SJSA1 (cell line): ENCODE measurements around the gene ACD. TPM values are rescaled to one million over a fixed set of nuclear protein-coding genes. Genes with fewer than 3 reads are reported as not detected.
"Not testable (repeated sequence)": the region's sequence is repeated elsewhere in the genome, so short reads cannot be mapped to it uniquely, and the experiment has no call there.

Experiments
- DNase-seq, 2 experiments: peaks; one replicate each; pipeline ENCODE4 v3.0.0-alpha.2; 2015 to 2020; ENCODE audit warnings: low spot score in 2 of 2, low read depth in 1 of 2
- H3K27ac ChIP-seq: fragments of 250-450 bp; sonication (Bioruptor Pico); 2 replicates; pipeline ENCODE4 v1.5.1; 2020; ENCODE audit warnings: mild to moderate bottlenecking, moderate library complexity
- H3K27me3 ChIP-seq: fragments of 250-450 bp; sonication (Bioruptor Pico); replicated peaks from 2 replicates; pipeline ENCODE4 v1.5.1; 2020; ENCODE audit warnings: mild to moderate bottlenecking, moderate library complexity
- H3K36me3 ChIP-seq: fragments of 250-450 bp; sonication (Bioruptor Pico); 2 replicates; pipeline ENCODE4 v1.5.1; 2020; ENCODE audit warnings: mild to moderate bottlenecking
- H3K4me1 ChIP-seq: fragments of 250-450 bp; sonication (Bioruptor Pico); replicated peaks from 2 replicates; pipeline ENCODE4 v1.6.1; 2021; ENCODE audit warnings: mild to moderate bottlenecking
- H3K4me3 ChIP-seq: fragments of 250-450 bp; sonication (Bioruptor Pico); 2 replicates; pipeline ENCODE4 v1.5.1; 2020; ENCODE audit warnings: mild to moderate bottlenecking
- H3K9me3 ChIP-seq: fragments of 250-450 bp; sonication (Bioruptor Pico); replicated peaks from 2 replicates; pipeline ENCODE4 v1.5.1; 2020; ENCODE audit warnings: mild to moderate bottlenecking
- total RNA-seq: library from RNA; depleted of rRNA; stranded (reverse); fragments of >200 nt; shearing (Covaris generic); gene quantifications from 2 replicates; pipeline ENCODE4 v1.2.3, GENCODE V29; 2014; rRNA removed

The ACD gene
- total RNA-seq, result 22.6 and 33.0 TPM in 2 replicates

DNA sequence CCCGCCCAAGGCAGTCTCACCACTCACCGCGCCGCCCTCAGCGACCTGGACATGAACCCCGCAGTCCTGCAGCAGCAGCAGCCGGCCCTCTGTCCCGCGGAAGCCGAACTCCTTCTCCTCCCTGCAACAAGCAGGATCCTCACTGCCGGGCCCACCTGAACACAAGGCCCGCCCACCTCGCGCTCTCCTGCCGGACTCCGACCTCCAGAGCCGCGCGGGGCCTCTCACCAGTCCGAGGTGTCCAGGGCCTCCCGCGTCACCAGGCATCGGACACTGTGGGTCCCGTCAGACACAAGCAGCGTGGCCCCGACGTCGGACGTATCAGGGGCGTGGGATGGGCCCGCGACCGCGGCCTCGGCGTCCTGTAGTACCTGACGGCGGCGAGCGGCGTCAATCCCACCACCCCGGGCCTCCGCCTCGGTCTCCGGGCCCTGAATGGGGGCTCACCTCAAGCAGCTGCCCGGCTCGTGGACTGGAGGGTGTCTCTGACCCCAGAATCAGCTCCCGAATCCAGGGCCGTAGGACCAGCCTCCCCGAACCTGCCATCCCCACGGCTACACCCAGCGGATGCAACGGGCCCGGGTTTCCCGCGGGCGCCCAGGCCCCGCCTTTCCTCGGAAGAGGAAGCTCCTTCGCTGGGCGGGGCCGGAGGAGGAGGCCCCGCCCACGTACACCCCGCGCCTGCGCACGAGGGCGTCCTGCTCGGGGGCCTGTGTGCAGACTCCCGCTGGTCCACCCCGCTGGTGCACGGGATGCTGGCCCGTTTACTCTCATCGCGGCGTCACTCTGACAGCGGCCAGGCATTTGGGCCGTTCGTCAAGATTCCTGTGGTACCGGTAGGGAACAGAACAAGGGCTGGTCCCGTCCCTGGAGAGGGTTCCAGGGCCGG, at the start of gene ACD:
ACD (minus strand) TSS at position 586 of the 889 bp plus-strand sequence; CDS start at position 546, 40 bp downstream.
- Histone ChIP-seq H3K27ac (peak within 1 kb of the TSS; percentile 31), H3K4me3 (peak within 1 kb of the TSS; percentile 77), H3K36me3 (peaks cover 46% of the 10 kb centered on the region), H3K27me3 (no peaks in the 10 kb centered on the region), H3K4me1 (peaks cover 28% of the 10 kb centered on the region), H3K9me3 (no peaks in the 10 kb centered on the region; the same call in 1 of the 2 replicates)
- DNase-seq, result peak; percentile 90 to 98

DNA sequence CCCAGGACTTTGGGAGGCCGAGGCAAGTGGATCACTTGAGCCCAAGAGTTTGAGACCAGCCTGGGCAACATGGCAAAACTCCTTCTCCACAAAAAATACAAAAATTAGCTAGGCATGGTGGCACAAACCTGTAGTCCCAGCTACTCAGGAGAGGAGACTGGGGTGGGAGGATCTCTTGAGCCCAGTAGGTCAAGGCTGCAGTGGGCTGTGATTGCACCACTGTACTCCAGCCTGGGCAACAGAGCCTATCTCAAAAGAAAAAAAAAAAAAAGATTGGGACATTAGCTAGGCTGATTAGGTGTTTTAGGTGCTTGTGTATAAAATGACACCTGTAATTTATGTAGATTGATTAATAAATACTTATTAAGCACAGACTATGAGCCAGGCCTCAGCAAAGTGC, 49.0 kb upstream of the ACD start:
- Histone ChIP-seq H3K4me1 (no peaks in the 10 kb centered on the region), H3K9me3 (no peaks in the 10 kb centered on the region), H3K27ac (no peak overlapping the region), H3K4me3 (no peak overlapping the region), H3K36me3 (0 out of 2 replicates have a peak, but pooled peaks cover 2% of the 10 kb centered on the region), H3K27me3 (no peaks in the 10 kb centered on the region)
- DNase-seq, result no peak

DNA sequence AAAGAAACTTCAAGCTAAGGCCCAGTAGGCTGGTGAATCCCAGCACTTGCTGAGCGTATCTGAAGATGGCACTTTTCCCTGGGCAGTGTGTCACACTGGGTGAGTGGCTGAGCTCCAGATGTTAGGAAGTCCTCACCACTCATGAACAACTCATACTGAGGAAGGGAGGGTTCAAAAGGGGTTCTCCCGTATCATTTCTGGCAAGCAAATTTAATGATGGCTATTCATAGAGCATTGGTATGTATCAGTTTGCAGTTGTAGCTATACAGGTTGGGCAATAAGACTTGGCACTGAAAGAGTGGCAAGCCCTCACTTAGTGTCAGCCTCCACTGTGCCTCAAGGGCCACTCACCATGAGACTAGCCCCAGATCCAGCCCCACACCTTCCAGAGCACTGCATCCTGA, 48.3 kb upstream of the ACD start:
- no peak overlapping the region for H3K27ac ChIP-seq
- no peaks in the 10 kb centered on the region for H3K27me3 ChIP-seq

DNA sequence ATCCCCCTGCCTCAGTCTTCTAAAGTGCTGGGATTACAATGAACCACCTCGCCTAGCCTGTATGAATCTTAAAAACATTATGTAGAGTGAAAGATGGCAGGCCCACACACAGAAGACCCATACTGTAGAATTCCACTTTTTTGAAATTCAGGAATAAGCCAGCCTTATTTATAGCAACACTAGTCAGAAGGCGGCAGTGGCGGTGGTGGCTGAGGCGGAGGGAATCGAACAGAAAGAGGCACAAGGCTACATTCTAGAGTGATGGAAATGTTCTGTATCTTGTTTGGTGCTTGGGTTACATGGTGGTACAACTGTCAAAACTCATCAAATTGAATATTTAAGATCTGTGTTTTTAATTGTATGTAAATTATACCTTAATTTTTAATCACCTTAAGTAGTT, 47.7 kb upstream of the ACD start:
- Histone ChIP-seq H3K27me3 (no peaks in the 10 kb centered on the region), H3K27ac (no peak overlapping the region), H3K4me3 (no peak overlapping the region), H3K36me3 (0 out of 2 replicates have a peak, but pooled peaks cover 2% of the 10 kb centered on the region), H3K4me1 (no peaks in the 10 kb centered on the region), H3K9me3 (no peaks in the 10 kb centered on the region)
- no peak for DNase-seq

More for the DNA sequence above, 48.3 kb upstream of the ACD start:
- Histone ChIP-seq H3K4me1 (no peaks in the 10 kb centered on the region), H3K9me3 (no peaks in the 10 kb centered on the region), H3K36me3 (0 out of 2 replicates have a peak, but pooled peaks cover 2% of the 10 kb centered on the region), H3K4me3 (no peak overlapping the region)
- no peak for DNase-seq

DNA sequence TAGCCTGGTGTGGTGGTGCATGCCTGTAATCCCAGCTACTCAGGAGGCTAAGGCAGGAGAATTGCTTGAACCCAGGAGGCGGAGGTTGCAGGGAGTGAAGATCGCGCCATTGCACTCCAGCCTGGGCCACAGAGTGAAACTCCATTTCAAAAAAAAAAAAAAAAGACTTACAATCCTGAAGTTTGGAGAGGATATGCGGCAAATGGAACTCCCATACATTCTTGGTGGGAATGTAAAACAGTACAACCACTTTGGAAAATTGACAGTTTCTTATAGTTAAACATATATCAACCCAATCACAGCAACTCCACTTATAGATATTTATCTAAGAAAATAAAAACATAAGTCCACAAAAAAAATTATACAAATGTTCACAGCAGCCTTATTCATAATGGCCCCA, 47.1 kb upstream of the ACD start:
- H3K4me3 ChIP-seq, result no peak overlapping the region
- no peaks in the 10 kb centered on the region for H3K9me3 ChIP-seq
- H3K27ac ChIP-seq, result no peak overlapping the region
- no peaks in the 10 kb centered on the region for H3K4me1 ChIP-seq
- DNase-seq, result no peak
- H3K36me3 ChIP-seq, result 0 out of 2 replicates have a peak, but pooled peaks cover 2% of the 10 kb centered on the region
- no peaks in the 10 kb centered on the region for H3K27me3 ChIP-seq

DNA sequence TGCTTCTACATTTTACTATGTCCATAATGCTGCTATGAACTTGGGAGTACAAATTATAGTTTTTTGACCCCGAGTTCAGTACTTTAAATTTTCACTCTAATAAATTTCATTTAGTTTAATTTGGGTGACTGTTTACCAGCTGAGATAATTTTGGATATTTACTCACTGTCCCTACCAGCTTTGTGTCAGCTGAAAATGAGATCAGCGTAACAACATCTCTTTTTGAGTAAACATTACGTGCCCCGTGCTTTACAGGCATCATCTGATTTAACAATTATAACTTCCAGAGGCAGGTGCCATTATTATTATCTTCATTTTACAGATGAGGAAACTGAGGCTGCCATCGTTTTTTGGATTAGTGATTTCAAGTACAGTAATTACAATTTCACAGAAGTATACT, 44.0 kb upstream of the ACD start:
- Histone ChIP-seq H3K4me1 (no peaks in the 10 kb centered on the region), H3K9me3 (peaks cover 8% of the 10 kb centered on the region), H3K4me3 (no peak overlapping the region), H3K36me3 (peaks cover 3% of the 10 kb centered on the region; the same call in 1 of the 2 replicates), H3K27ac (no peak overlapping the region), H3K27me3 (no peaks in the 10 kb centered on the region)
- no peak for DNase-seq

DNA sequence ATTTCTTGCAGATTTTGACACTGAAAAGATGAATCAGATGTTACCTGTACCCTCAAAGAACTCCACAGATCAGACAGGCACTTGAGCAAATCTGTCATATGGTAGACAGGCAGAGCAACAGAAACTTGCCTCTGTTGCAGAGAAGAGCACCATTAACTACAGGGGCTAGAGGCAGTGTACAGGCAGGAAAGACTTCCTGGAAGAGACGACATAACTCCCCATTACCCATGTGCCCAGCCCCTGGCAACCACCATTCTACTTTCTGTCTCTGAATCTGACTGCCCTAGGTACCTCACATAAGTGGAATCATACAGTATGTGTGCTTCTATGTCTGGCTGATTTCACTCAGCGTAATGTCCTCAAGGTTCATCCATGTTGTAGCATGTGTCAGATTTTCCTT, 43.6 kb upstream of the ACD start:
- Histone ChIP-seq H3K27ac (no peak overlapping the region), H3K36me3 (peaks cover 7% of the 10 kb centered on the region; the same call in 1 of the 2 replicates), H3K27me3 (no peaks in the 10 kb centered on the region), H3K4me1 (no peaks in the 10 kb centered on the region), H3K4me3 (no peak overlapping the region), H3K9me3 (peaks cover 12% of the 10 kb centered on the region)
- DNase-seq, result no peak

DNA sequence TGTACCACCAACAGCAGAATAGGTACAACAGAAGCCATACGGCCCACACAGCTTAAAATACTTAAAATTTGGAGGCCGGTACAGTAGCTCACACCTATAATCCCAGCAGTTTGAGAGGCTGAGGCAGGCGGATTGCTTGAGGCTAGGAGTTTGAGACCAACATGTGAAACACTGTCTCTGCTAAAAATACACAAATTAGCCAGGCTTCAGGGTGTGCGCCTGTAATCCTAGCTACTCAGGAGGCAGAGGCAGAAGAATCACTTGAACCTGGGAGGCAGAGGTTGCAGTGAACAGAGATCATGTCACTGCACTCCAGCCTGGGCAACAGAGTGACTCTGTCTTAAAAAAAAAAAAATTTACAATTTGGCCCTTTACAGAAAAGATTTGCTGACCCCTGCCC, 42.1 kb upstream of the ACD start:
- H3K27me3 ChIP-seq, result no peaks in the 10 kb centered on the region
- peaks cover 12% of the 10 kb centered on the region for H3K9me3 ChIP-seq
- no peak overlapping the region for H3K4me3 ChIP-seq
- H3K36me3 ChIP-seq, result peaks cover 10% of the 10 kb centered on the region; the same call in 1 of the 2 replicates
- no peak for DNase-seq
- H3K27ac ChIP-seq, result no peak overlapping the region
- no peaks in the 10 kb centered on the region for H3K4me1 ChIP-seq

DNA sequence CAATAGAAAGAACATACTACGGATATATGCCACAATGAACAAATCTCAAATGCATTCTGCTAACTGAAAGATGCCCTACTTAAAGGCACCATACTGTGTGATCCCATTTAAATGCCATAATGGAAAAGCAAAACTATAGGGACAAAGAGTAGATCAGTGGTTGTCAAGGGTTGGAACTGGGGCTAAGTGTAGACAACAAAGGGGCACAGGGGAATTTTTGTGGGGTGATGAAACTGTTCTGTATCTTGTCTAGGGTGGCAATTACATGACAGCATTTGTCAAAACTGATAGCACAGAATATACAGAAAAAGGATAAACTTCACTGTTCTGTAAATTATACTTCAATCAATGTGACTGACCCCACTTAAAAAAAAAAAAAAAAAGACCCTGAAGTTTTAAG, 41.4 kb upstream of the ACD start:
- DNase-seq, result no peak
- Histone ChIP-seq H3K36me3 (peaks cover 10% of the 10 kb centered on the region; the same call in 1 of the 2 replicates), H3K4me1 (no peaks in the 10 kb centered on the region), H3K4me3 (no peak overlapping the region), H3K27me3 (no peaks in the 10 kb centered on the region), H3K9me3 (peaks cover 12% of the 10 kb centered on the region), H3K27ac (no peak overlapping the region)

DNA sequence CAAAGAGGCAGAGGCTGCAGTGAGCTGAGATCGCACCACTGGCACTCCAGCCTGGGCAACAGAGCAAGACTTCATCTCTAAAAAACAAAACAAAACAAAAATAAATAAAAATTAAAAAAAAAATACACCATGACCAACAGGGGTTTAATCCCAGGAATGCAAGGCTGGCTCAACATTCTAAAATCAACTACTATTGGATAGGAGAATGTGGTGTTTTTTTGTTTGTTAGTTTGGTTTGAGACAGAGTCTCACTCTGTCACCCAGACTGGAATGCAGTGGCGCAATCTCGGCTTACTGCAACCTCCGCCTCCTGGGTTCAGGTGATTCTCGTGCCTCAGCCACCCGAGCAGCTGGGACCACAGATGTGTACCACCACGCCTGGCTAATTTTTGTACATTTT, 39.2 kb upstream of the ACD start:
- no peak overlapping the region for H3K4me3 ChIP-seq
- H3K9me3 ChIP-seq, result peaks cover 12% of the 10 kb centered on the region
- DNase-seq, result no peak
- H3K27ac ChIP-seq, result no peak overlapping the region
- H3K36me3 ChIP-seq, result peaks cover 10% of the 10 kb centered on the region; the same call in 1 of the 2 replicates
- H3K4me1 ChIP-seq, result no peaks in the 10 kb centered on the region
- H3K27me3 ChIP-seq, result no peaks in the 10 kb centered on the region

DNA sequence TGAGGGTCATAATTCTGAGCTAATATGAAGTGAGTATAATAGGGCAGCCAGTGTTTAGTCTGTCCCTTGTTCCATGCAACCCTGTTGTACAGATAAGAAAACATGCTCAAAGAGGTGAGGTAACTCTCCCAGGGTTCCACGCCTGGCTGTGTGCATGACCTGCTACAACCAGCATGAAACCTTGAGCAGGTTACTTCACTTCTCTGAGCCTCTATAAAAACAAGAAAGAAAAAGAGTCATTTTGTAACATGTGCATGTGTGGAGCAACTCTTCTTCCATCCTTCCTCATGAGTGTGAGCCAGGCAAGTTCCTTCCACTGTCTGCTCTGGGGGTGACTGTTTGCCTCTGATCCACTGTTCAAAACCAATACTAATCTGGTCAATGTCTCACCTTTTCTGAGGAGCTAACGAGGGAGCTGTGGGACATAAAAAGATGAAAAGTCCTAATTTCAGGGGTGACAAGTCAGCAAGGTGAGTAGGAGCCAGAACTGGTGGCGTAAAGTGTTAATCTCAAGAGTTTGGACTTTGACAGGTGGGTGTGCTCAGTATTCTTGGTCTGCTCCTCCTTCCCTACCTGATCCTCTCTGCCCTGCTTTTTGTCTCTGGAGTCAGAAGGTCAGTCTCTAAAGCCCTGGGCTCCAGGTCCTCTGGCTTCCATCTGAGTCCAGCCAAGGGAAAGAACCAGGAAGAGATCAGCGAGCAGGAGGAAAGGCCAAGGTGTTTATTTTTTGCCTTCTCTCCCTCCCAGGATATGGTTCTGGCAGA, 37.5 kb upstream of the ACD start:
- Histone ChIP-seq H3K4me1 (no peaks in the 10 kb centered on the region), H3K36me3 (peaks cover 10% of the 10 kb centered on the region; the same call in 1 of the 2 replicates), H3K9me3 (peaks cover 12% of the 10 kb centered on the region), H3K4me3 (no peak overlapping the region), H3K27me3 (no peaks in the 10 kb centered on the region), H3K27ac (no peak overlapping the region)
- no peak for DNase-seq

DNA sequence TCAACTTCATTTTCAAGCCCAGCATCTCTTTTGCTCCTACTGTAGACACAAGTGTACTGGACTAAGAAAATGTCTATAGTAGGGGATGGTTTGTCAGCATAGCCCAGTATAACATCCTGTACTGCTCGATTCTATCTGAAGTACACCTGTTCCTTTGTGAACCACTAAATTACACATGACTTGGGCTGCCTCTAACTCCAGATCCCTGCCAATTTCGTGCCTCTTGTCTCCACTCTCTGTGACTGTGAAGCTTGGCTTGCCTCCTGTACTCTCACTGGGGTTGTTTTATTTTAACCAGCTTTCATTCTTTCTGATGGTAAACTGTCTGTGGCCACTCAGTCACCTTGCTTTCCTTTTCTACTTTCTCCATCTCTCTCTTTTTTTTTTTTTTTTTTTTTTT, 34.6 kb upstream of the ACD start:
- H3K27me3 ChIP-seq, result no peaks in the 10 kb centered on the region
- peaks cover 10% of the 10 kb centered on the region; the same call in 1 of the 2 replicates for H3K36me3 ChIP-seq
- peaks cover 7% of the 10 kb centered on the region for H3K9me3 ChIP-seq
- DNase-seq, result no peak
- H3K4me1 ChIP-seq, result no peaks in the 10 kb centered on the region
- no peak overlapping the region for H3K4me3 ChIP-seq
- no peak overlapping the region for H3K27ac ChIP-seq

DNA sequence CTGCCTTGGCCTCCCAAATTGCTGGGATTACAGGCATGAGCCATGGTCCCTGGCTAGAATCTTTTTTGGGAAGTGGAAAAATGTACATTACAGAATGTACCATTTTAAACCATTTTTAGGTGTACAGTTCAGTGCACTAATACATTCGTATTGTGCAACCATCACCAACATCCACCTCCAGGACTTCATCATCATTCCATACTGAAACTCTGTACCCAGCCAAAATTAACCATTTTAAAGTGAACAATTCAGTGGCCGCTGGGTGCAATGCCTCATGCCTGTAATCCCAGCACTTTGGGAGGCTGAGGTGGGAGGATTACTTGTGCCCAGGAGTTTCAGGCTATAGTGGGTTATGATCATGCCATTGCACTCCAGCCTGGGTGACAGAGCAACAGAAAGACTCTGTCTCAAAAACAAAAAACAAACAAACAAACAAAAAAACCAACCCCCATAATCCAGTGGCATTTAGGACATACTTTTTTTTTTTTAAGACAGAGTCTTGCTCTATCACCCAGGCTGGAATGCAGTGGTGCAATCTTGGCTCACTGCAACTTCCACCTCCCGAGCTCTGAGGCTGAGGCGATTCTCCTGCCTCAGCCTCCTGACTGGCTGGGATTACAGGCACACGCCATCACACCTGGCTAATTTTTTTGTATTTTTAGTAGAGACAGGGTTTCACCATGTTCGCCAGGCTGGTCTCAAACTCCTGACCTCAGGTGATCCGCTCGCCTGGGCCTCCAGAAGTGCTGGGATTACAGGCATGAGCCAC, 33.6 kb upstream of the ACD start:
- H3K36me3 ChIP-seq, H3K4me3 ChIP-seq, H3K4me1 ChIP-seq, H3K27me3 ChIP-seq, H3K27ac ChIP-seq, DNase-seq, H3K9me3 ChIP-seq: not testable (repeated sequence)
